Type B pancreatic cell (in vitro differentiated cells): ENCODE measurements around the gene YAF2. TPM values are rescaled to one million over a fixed set of nuclear protein-coding genes. Genes with fewer than 3 reads are reported as not detected.

ENCODE experiments used
- DNase-seq: peaks from one replicate; pipeline ENCODE4 v3.0.0; 2021; ENCODE audit warnings: mixed read lengths; ENCODE audit not compliant: unreplicated experiment; ENCODE audit errors: extremely low spot score
- H3K27ac Mint-ChIP-seq: 2 replicates; pipeline ENCODE4 v1.8.0; 2021; ENCODE audit warnings: mild to moderate bottlenecking, mixed read lengths
- H3K27me3 Mint-ChIP-seq: 2 replicates; pipeline ENCODE4 v1.8.0; 2021; ENCODE audit warnings: mixed read lengths
- H3K36me3 Mint-ChIP-seq: 2 replicates; pipeline ENCODE4 v1.8.0; 2021; ENCODE audit warnings: mixed read lengths
- H3K4me1 Mint-ChIP-seq: one replicate; pipeline ENCODE4 v1.8.0; 2021; ENCODE audit warnings: mixed read lengths; ENCODE audit not compliant: unreplicated experiment
- H3K4me3 Mint-ChIP-seq: 2 replicates; pipeline ENCODE4 v1.8.0; 2021; ENCODE audit warnings: mild to moderate bottlenecking, mixed read lengths
- H3K9me3 Mint-ChIP-seq: 2 replicates; pipeline ENCODE4 v1.8.0; 2021; ENCODE audit warnings: mixed read lengths
- CTCF ChIP-seq: fragments of 200-600 bp; sonication (generic); conservative IDR thresholded peaks from 2 replicates; pipeline ENCODE4 v1.5.0; 2021; ENCODE audit warnings: antibody characterized with exemption, mild to moderate bottlenecking
- total RNA-seq: library from RNA; stranded (reverse); gene quantifications from 2 replicates; pipeline ENCODE4 v1.2.1, GENCODE V29; 2021; ENCODE audit warnings: low replicate concordance

The YAF2 gene
- total RNA-seq, 1 donor from 2014 or later: 22.9 TPM

GRCh38 chr12:42266579-42267230 lies 28.7 kb upstream of the YAF2 start:
- no peak for TF ChIP-seq CTCF
- no peaks in the 10 kb centered on the region for H3K27me3 Mint-ChIP-seq
- H3K27ac Mint-ChIP-seq: no peak overlapping the region
- DNase-seq: no peak
- H3K36me3 Mint-ChIP-seq: no peaks in the 10 kb centered on the region
- H3K4me3 Mint-ChIP-seq: no peak overlapping the region
- H3K9me3 Mint-ChIP-seq: no peaks in the 10 kb centered on the region
- H3K4me1 Mint-ChIP-seq: no peaks in the 10 kb centered on the region

- H3K27ac Mint-ChIP-seq: no peak overlapping the region
- no peaks in the 10 kb centered on the region for H3K4me1 Mint-ChIP-seq
- no peaks in the 10 kb centered on the region for H3K36me3 Mint-ChIP-seq
- no peak for TF ChIP-seq CTCF
- H3K27me3 Mint-ChIP-seq: no peaks in the 10 kb centered on the region
- no peak overlapping the region for H3K4me3 Mint-ChIP-seq
- DNase-seq: no peak
- H3K9me3 Mint-ChIP-seq: no peaks in the 10 kb centered on the region
Observed at GRCh38 chr12:42262271-42262670, 24.2 kb upstream of the YAF2 start.

- TF ChIP-seq CTCF: no peak
- H3K27ac Mint-ChIP-seq: no peak overlapping the region
Observed at GRCh38 chr12:42261708-42262107, 23.7 kb upstream of the YAF2 start.

GRCh38 chr12:42260518-42260917 lies 22.5 kb upstream of the YAF2 start:
- Mint-ChIP-seq H3K27me3 (no peaks in the 10 kb centered on the region), H3K9me3 (no peaks in the 10 kb centered on the region), H3K27ac (no peak overlapping the region), H3K36me3 (no peaks in the 10 kb centered on the region), H3K4me1 (no peaks in the 10 kb centered on the region), H3K4me3 (no peak overlapping the region)
- no peak for DNase-seq
- TF ChIP-seq CTCF: no peak

More at GRCh38 chr12:42261708-42262107, 23.7 kb upstream of the YAF2 start:
- no peaks in the 10 kb centered on the region for H3K9me3 Mint-ChIP-seq
- H3K4me3 Mint-ChIP-seq: no peak overlapping the region
- H3K27me3 Mint-ChIP-seq: no peaks in the 10 kb centered on the region
- DNase-seq: no peak
- H3K4me1 Mint-ChIP-seq: no peaks in the 10 kb centered on the region
- H3K36me3 Mint-ChIP-seq: no peaks in the 10 kb centered on the region

GRCh38 chr12:42259699-42260098 lies 21.7 kb upstream of the YAF2 start:
- H3K4me3 Mint-ChIP-seq: no peak overlapping the region
- no peak overlapping the region for H3K27ac Mint-ChIP-seq
- no peaks in the 10 kb centered on the region for H3K9me3 Mint-ChIP-seq
- no peaks in the 10 kb centered on the region for H3K4me1 Mint-ChIP-seq
- no peaks in the 10 kb centered on the region for H3K27me3 Mint-ChIP-seq
- TF ChIP-seq CTCF: no peak
- H3K36me3 Mint-ChIP-seq: no peaks in the 10 kb centered on the region
- DNase-seq: no peak

GRCh38 chr12:42255866-42256261 lies 17.8 kb upstream of the YAF2 start:
- no peak for DNase-seq
- no peaks in the 10 kb centered on the region for H3K9me3 Mint-ChIP-seq
- peaks cover 8% of the 10 kb centered on the region for H3K27me3 Mint-ChIP-seq
- H3K27ac Mint-ChIP-seq: no peak overlapping the region
- no peaks in the 10 kb centered on the region for H3K36me3 Mint-ChIP-seq
- no peak for TF ChIP-seq CTCF
- H3K4me1 Mint-ChIP-seq: no peaks in the 10 kb centered on the region
- H3K4me3 Mint-ChIP-seq: no peak overlapping the region
